ENCODE data around the gene PTPRJ.

- TF ChIP-seq CTCF (IDR thresholded peaks at IDR 0.05), result no peak
- no peak for TF ChIP-seq POLR2A (IDR thresholded peaks at IDR 0.05)
- TF ChIP-seq POLR2AphosphoS5 (IDR thresholded peaks at IDR 0.05), result no peak
- TF ChIP-seq EP300 (IDR thresholded peaks at IDR 0.05), result no peak
These were observed 18.0 kb downstream of the PTPRJ start for GRCh38 chr11:47998345-47998732.

All from sigmoid colon (tissue), 4 donors.